Limb (tissue), 2 donors: Measurements from ENCODE around the gene MUC5B.
"Not testable (repeated sequence)": the region's sequence is repeated elsewhere in the genome, so short reads cannot be mapped to it uniquely, and the experiment has no call there.

Source experiments
- DNase-seq, 2 donors: peaks; one replicate each; pipeline ENCODE4 v3.0.0-alpha.2; 2016; ENCODE audit errors: extremely low spot score in 2 of 2

MUC5B gene

DNA sequence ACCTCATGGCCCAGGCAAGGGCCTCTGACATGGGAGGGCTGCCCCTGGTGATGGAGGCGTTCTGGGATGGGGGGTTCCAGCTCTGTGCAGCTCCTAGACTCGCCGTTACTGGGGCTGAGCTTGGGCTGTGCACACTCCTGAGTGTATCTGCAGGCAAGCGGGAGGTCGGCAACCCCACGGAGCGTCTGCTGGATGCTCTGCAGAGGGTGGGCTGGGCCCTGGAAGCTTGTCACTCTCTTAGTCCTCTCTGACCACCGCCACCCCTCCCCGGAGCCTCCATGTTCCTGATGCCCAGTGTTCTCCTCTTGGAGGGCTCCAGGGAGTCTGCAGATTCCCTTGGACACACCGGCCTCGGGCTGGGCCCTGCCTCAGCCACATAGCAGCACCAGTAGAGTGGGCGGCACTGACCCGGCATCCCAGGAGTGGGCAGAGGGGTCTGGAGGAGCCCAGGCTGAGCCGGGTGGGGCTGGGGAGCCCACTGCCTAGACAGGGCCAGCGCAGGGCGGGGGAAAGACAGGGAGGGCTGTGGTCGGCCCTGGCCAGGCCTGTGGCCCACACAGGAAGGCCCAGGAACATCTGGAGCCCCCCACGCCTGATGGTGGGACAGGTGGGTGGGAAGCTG lies 20.6 kb upstream of the MUC5B start:
- peak in 1 of 2 donors; percentile 31 for DNase-seq

DNA sequence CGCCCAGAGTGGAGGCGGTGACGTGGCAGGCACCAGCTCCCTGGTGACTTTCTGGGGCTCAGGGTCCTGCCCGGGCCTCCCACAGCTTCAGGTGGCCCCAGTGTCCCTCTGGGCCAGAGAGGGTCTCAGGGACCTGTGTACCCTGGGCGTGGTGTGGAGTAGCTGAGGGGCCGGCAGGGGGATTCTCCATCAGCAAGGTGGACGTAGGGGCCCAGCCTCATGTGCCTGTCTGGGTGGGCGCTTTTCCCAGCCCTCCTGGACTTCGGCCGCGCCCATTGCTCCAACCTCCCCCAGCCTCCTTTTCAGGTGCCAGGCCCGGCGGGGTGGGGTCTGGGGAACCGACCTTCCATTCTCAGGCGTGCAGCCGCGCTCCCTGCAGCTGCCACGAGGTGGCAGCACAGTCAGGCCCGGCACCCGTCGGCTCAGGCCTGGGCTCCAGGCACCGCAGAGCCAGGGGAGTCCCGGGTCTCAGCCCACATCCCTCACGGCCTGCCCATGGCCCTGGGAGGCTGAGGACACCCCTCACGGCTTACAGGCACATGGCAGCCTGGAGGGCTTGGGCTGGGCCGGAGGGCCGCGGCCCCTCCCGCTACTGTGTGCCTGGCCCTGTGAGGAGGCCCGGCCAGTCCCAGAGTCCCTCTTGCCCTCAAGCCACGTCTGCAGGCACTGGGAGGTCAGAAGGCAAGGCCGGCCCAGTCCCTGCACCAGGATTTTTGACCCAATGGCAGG lies 19.9 kb upstream of the MUC5B start:
- DNase-seq: peak in 1 of 2 donors; percentile 79

DNA sequence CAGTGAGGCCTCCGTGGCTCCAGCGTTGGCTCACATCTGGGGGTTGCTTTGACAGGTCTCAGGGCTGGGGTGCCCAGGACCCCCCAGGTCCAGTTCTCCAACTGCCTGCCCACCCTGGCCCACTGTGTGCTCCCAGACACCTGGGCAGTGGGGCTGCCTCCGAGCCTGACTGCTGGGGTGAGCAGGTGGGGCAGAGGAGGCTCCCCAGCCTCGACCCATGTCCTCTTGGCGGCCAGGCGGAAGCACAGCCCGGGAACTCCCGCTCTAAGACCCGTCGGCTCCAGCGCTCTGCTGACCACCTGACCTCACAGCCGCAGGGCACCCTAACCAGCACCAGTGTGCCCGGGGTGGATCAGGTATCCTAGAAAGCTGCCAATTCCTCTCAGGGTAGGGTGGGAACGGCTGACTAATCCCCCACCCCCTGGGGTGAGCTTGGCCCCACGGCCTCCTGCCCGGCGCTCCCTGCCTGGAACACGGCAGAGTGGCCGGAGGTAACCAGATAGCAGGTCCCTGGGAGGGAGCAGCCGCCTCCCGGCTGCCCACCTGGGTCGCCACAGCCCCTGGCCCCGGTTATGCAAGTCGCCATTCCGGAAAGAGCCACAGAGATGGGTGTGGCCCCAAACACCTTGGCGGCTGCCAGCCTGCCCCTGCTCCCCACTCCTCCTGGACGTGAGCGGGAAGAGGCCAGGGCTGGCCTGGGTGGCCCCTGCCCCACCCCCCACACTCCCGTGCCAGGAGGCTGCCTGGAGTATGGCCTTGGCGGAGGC lies 19.2 kb upstream of the MUC5B start:
- peak in 1 of 2 donors; percentile 32 for DNase-seq

DNA sequence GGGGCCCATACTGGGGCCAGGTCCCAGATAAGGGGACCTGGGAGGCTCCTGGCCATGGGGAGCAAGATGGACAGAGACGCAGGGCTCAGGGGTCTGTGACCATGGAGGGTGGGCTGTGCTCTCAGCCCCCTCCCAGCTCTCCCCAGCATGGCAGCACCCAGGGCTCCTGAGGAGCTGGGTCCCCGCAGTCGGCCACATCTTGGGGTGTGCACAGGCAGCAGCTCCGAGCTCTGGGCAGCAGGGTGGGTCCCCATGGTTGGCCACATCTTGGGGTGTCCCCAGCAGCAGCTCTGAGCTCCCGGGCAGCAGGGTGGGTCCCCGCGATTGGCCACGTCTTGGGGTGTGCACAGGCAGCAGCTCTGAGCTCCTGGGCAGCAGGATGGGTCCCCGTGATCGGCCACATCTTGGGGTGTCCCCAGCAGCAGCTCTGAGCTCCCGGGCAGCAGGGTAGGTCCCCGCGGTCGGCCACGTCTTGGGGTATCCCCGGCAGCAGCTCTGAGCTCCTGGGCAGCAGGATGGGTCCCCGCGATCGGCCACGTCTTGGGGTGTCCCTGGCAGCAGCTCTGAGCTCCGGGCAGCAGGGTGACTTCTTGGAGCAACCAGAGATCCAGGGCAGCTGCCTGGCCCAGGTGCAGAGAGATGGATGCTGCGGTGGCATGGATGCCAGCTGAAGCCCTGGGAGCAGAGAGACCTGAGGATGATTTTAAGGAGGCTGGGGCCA lies 18.3 kb upstream of the MUC5B start:
- DNase-seq: peak in 1 of 2 donors; percentile 16

DNA sequence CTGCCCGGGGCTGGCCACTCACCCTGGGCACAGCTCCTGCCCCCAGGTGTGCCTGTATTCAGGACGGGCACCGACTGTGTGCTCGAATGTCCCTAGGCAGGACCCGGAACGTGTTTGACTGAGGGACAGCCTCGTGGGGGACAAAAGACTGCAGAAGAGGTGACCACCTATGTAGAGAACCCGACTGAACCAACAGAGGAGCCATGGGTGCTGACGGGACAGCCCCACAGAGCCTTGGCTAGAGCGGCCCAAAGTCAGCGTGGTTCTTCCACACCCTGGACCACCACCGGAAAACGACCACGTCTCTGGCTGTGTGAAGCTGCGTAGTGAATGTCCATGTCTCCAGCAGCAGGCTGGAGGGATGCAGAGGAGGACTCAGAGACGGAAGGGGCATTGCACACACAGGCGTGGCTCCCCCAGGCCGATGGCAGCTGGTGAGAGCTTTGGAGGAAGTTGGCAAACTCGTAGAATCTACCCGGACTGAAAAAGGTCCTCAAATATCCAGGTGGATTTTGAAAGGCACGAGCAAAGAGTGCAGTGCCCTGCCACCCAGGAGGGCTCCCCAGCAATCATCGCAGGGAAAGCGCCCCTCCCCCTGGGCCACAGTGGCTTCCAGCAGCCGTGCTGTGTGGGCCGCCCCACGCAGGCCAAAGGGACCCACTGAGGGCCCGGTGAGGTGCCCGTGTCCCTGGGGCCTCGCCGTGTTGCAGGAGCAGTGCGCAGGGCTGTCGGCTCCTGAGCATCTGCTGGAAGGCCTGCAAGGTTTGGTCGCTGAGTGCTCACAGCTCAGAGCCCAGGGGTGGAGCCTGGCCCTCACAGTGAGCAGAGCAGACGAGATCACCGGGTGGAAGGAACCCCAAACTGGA lies 17.5 kb upstream of the MUC5B start:
- peak in 1 of 2 donors; percentile 27 for DNase-seq

DNA sequence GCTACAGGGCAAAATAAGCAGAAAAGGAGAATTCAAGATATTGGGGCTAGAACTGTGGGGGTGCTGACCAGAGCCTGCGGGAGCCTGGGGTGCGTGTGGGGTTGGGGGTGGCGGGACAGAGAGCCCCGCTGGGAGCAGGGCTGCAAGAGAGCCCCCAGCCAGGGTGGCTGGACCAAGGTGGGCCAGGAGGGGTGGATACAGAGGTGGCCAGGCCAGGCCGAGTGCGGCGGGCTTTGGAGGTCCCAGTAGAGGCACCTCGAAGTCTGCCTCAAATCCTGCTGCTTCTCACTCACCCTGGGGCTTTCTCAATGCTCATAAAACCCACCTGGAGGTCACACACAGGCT lies 16.9 kb upstream of the MUC5B start:
- DNase-seq: no peak

DNA sequence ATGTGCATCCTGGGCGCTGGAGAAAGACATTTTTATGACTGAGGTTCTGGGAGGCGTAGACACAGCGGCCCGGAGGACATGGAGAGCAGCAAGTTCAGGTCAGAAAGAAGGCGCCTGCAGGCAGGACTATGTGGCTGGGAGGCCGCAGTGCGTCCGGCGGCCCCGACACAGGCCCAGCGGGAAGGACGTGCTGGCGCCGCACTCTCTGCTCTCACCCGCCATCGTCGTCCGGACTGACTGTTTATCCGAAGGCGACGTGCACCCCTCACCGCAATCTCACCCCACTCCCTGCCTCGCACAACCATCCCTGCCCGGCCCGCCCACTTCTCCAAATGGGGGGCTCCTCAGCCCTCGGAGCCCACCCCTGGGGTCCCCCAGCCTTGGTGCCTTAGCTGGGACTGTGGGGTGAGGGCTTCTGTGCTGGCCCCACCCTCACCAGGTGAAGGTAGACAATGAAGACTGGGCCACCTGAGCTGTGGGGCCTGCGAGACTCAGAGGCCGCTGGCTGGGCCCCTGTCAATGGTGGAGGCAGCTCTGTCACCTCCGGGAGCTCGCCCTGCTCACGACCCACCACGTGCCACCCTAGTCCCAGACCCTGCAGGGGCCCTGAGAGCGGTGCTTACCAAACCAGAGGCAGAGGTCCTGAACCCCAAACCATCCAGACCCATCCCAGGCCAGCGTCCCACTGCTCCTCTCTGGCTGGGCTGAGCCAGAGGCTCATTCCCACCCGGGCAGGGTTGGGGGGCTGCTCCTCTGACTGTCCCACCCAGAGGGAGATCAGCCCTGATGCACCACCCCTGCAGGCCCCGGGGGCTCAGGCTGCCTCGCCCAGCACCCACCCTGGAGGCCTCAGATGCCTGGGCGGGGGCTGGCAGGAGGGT lies 16.2 kb upstream of the MUC5B start:
- DNase-seq: peak in 1 of 2 donors; percentile 16

DNA sequence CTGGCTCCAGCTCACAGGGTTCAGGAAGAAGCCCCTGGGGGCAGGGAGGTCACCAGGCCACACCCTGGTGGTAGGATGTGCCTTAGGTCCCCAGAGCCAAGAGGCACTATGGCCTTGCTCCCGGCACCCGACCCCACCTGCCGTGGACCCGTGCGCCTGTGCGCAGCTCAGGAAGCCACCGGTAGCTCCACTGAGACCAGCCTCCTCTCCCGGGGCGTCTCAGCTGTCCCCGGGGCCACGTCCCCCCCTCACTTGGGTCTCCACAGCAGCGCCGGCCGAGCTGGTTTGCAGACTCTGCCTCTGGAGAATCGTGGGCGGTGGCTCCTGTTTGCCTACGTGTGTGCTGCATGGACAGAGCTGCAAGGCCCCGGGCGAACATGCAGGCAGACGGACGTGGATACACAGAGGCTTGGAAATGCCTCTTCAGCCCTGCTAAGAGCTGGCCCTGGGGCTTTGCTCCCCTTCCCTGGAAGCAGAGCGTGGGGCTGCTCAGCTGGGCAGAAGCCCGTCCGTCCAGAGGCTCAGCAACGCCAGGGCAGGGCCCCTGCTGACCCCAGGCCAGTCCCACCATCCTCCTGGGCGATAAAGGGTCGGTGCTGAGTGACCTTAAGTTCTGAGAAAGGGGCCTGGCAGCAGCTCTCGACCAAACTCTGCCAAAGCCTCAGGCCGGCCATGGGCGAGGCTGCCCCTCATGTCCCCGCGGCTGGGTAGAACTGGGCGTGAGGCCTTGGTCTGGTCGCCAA lies 15.3 kb upstream of the MUC5B start:
- DNase-seq: peak in 1 of 2 donors; percentile 28

DNA sequence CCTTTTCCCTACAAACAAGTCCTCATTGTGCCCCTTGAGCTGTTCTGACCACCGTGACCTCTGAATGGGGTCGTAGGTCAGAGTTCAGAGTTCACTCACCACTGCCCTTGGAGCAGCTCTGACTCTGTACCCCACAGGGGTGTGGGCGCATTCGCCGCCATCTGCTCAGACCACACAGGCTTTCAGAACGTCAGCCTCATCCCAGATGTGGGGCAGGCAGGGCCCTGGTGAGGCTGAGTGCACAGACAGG lies 14.8 kb upstream of the MUC5B start:
- DNase-seq: no peak

DNA sequence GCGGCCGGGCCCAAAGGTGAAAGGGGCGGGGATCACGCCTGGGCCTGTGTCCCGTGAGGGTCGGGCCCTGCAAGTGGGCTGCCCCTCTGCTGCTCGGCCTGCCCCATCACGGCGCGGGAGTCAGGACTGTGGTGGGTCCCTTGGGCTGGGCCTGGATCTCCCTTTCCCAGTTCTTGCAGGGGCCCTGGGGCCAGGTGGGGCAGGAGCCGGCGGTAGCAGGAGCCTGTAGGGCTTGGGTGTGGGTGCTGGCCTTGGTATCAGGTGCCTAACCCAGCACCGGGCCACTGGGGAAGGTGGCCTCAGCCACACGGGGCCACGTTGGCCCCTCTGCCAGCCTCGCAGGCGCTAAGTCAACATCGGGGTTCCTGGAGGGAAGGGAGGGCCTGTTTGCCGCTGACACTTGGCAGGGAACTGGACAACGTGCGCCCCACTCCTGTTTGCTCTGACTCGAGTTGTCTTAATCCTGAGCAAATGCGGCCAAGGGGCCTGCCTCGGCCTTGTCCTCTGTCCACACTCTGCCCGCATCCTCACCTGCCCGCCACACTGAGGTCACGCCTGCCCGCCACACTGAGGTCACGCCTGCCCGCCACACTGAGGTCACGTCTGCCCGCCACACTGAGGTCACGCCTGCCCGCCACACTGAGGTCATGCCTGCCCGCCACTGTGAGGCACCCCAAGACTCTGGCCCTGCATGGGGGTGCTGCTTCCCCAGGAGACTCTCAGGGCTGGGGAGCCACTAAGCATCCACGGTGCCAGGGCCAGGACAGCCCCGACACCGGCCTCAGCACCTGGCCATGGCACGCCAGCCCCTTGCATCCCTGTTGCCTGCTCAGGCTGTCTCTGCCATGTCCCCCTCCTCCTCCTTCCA lies 14.2 kb upstream of the MUC5B start:
- peak in 1 of 2 donors; percentile 18 for DNase-seq

DNA sequence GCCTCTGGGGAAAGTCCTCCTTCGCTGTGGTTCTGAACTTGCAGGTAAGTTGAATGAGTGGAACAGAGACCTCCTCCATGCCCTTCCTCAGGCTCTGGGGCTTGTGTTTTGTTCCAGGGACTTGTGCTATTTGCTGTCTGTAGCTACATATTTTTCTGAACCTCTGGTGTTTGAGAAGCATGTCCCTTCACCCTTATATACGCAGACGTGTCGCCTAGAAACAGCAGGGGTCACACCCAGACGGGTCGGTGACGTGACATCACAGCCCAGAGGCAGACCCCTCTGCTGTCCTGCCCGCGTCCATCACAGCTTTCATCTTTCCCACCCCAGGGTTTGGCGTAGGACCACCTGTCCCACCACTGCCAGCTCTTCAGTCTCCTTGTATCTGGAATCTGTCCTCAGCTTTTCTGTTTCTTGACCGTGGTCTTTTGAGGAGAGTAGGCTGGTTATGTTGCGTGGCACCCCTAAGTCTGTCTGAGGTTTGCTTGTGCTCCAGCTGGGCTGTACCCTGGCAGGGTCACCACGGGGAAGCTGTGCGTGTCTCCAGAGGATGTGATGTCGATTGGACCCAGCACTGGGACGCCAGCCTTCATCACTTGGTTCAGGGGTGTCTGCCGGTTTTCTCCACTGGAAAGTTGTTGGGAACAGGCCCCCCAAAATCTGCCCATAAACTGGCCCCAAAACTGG lies 13.4 kb upstream of the MUC5B start:
- DNase-seq: no peak

DNA sequence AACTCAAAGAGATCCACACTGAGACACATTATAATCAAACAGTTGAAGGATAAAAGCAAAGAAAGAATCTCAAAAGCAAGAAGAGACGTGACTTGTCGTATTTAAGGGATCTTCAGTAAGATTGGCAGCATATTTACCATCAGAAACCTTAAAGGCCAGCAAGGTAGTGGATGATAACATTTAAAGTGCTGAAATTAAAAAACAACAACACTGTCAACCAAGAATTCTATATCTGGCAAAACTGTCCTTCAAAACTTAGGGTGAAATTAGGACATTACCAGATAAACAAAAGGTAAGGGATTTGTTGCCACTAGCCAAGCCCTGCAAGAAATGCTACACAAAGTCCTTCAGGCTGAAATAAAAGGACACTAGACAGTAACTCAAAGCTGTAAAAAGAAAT lies 11.0 kb upstream of the MUC5B start:
- DNase-seq: no peak

DNA sequence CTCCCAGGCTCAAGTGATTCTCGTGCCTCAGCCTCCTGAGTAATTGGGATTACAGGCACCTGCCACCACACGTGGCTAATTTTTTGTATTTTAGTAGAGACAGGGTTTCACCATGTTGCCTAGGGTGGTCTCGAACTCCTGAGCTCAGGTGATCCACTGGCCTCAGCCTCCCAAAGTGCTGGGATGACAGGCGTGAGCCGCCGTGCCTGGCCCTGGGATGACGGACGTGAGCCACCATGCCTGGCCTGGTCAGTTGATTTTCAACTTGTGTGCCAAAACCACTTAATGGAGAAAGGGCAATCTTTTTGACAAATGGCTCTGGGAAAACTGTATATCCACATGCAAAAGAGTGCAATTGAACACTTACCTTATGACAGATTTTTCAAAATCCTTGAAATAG lies 7.0 kb upstream of the MUC5B start:
- not testable (repeated sequence) for DNase-seq

DNA sequence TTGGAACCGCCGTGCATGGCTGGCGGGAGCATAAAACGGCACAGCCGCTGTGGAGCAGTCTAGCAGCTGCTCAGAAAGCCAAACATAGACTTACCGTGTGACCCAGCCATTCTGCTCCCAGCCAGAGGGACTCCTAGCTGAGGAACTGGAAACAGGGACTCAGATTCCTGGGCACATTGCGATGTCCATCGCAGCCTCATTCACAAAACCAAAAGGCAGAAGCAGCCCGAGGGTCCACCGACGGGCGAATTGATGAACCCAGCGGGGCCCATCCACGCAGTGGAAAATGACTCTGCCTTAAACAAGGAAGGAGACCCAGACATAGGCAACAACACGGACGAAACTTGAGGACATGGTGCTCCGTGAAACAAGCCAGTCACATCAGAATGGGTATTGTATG lies 5.7 kb upstream of the MUC5B start:
- DNase-seq: no peak

DNA sequence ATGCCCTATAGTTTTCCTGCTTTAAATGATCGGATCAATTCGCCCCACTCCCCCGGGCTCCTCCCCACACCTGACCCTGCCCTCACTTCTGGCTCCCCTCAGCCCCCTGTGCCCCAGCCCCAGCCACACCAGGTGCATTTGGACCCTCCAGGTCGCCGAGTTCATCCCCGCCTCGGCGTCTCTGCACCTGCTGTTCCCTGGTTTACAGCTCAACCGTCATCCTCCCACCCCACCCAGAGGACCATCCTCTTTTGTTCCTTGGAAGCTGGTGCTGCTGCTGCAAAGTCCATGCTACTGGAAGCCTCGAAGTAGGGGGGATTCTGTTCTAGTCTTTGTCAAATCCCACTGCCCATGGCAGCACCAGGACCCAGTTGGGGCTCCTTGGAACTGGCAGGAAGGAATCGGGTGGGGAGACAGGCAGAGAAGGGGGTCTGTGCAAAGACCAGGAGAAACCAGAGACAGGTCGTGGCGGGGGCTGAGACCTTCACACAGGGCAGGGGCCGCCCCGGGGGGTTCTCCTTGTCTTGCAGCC lies 4.5 kb upstream of the MUC5B start:
- no peak for DNase-seq

DNA sequence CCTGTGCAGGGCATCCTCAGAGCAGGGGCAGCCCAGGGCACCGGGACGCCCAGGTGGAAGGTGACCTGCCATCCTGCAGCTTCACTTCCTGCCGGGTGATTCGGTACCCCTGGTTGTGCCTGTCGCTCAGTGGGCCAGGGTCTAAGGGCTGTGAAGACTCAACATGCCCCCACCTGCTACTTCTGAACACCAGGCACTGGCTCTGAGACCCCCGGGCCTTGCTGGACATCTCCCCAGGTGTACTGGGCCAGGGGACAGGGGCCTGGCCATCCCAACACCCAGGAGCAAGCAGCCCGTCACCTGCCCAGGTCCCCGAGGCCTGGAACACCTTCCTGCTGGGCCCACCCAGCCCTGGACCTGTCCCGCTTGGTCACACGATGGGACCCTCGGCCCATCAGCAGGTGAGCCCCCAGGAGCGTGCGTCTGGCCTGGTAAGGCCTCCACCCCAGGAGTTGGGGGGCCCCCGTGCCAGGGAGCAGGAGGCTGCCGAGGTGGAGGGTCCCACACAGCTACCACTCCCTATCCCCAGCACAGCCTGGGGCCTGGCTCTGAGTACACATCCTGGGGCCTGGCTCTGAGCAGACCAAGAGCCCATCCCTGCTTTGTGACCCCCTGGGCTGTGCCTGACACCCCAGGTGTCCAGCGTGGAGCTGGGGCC lies 3.9 kb upstream of the MUC5B start:
- DNase-seq: no peak

DNA sequence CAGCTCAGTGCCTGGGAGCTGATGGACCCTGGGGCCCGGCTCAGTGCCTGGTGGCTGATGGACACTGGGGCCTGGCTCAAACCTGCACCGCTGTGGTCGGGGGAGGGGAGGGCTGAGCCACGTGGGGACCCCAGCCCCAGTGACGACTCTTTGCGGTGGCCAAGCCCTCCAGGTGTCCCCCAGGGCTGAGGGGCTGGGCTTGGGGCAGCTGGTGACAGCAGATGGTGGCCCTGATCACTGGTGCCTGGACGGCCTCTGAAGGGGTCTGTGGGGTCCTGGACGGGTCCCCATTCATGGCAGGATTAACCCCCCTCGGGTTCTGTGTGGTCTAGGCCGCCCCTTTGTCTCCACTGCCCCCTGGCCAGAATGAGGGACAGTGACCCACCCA lies 3.4 kb upstream of the MUC5B start:
- DNase-seq: peak in 1 of 2 donors; percentile 29
